ENCODE measurements around the gene ALCAM.
"Not testable (repeated sequence)": the region's sequence is repeated elsewhere in the genome, so short reads cannot be mapped to it uniquely, and the experiment has no call there.

ALCAM gene

DNA sequence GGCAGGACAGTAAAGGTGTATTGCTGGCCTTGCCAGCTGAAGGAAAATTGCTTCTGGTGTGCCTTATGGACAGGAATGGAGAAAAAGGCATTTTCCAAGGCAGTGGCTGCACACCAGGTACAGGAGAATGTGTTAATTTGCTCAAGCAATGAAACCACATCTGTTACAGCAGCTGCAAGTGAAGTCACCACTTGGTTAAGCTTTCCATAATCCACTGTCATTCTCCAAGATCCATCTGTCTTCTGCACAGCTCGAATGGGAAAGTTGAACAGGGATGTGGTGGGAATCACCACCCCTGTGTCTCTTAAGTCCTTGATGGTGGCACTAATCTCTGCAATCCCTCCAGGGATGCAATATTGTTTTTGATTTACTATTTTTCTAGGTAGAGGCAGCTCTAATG lies 236.8 kb downstream of the ALCAM start:
- DNase-seq: not testable (repeated sequence)

DNA sequence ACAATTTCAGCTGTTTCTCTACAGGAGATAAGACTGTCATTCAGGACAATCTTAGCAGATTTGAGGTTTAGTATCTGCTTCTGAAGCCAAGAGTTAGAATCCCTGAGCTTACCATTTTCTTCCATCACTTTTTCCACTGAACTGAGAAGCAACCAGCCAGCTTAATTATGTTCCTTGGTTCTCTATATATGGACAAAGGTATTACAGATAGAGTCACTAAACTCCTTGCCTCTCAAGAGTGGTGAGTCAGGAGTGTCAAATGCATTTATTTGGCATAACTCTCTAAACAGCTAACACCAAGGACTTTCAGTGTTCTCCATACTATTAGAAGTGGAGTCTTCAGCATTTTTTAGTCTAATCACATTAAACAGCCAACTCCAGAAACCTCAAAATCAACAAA lies 239.3 kb downstream of the ALCAM start:
- DNase-seq: no peak

DNA sequence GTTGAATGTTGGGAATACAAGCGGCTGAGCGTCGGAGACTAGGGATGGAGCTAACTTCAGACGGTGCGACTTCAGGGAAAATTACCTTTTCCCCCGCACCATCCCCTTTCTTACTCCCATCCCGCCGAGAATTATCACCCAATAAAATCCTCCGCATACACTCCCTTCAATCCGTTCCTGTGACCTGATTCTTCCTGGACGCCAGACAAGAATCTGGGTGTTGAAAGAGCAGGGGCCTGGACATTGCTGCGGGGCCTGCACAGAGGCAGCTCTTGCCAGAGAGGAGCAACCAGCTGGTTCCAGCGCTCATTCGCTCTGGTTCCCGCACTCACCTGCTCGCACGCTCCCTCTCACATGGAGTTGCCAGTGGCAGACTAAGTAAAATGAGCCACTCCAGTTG lies 241.9 kb downstream of the ALCAM start:
- DNase-seq: no peak

DNA sequence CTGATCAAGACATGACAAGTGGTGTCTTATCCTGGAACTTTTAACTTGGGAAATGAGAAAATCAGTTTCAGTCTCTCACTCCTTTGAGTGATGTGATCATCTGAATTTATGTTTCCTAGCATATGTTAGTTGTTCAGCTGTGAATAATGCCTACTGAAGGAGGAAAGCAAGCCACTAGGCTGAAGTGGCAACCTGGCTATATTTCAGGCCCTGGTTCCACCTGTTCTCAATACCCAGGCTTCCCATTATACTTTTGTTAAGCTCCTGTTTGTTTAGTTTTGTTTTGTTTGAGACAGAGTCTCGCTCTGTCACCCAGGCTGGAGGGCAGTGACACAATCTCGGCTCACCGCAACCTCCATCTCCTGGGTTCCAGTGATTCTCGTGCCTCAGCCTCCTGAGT lies 243.8 kb downstream of the ALCAM start:
- no peak for DNase-seq

DNA sequence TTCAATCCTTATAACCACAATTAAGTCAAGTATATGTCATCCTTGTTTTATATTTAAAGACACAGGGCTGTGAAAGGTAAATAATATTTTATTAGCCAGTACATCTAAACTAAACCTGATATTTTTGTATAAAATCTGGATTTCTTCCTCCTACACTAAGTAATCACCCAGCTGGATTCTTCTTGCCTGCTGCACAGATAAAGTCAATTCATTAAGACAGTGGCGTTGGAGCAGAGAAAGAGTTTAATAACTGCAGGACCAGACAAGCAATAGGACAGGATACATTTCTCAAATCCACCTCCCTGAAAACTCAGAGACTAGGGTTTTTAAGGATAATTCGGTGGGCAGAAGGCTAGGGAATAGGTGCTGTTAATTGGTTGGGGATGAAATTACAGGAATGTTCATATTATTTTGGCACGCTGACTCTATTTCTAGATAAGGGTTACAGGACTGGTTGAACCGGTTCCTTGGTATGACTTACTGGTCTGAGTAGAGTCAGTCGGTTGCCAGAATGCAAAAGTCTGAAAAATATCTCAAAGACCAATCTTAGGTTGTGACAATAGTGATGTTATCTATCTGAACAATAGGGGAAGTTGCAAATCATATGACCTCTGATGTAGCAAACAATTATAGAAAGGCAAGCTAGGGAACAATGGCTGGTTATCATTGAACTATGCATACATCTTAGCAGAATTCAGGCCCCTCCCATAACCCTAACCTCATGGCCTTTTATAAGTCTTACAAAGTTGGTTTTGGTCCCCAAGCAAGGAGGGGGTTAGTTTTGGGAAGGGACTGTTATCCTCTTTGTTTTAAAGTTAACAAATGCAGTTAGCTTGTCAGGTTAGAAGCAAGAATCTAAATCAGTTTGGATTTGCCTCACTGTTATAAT lies 244.8 kb downstream of the ALCAM start:
- DNase-seq: no peak

DNA sequence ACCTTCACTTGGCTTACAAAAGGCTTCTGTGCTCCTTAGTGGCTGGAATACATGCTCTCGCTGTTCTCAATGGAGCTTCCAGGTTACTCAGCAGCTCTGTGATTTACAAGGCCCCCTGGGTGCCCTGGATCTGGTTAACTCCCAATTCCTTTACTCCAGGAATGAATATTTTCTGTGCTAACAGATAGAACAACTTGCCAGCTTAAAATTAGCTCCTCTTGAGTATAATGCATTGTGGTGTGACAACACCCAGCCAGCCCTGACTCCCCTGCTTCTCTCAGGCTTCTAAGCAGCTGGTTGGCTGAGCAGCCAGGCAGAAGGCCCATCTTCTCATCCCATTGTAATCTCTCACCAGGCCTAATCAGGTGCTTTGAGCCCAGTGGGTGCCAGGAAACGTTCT lies 246.4 kb downstream of the ALCAM start:
- DNase-seq: peak; percentile 20

DNA sequence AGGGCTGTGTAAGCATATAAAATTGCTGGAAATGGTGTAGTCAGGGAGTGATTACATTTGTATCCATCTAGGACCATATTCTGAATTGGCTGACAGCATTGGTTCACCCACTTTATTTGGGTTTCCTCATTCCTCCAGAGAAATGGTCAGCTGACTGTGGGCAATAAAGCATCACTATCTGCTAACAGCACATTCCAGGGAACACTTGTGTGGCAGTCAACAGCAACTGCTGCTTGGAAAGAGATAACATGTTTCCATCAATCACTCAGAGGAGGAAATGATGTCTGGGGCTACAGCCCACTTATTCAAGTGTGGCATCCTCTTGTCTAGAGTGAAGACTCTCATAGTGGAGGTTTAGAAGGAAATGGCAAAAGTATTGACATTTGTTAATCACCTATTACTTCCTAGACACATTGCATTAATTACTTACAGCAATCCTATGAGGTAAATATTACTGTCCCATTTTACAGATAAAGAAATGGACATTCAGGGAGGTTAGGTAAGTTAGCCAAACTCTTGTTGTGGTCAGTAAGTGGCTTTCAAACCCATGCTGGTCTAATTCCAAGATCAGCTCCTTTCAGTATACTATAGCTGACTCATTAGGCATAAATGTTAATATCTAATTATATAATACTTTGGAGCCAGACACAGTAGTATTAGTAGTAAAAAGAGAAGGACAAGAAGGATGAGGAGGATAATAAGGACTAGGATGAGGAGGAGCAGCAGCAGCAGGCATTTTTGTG lies 247.8 kb downstream of the ALCAM start:
- DNase-seq: no peak

DNA sequence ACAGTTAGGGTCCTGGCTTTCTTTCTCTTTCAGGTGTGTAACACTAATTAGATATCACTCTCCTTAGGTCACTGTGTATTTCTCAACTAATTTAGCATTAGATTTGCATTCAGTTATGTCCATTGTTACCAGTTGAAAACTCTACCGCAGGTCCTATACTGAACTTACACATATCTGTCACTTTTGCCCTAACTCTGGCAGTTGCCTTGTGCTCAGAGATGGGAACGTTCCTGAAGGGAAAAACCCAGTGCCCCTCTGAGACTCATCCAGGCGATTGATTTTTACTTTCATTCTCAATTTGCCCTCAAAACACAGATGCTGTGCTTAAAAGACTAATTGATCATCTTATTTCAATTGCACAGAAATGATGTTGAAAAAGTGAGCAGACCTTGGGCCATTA lies 249.1 kb downstream of the ALCAM start:
- DNase-seq: no peak

DNA sequence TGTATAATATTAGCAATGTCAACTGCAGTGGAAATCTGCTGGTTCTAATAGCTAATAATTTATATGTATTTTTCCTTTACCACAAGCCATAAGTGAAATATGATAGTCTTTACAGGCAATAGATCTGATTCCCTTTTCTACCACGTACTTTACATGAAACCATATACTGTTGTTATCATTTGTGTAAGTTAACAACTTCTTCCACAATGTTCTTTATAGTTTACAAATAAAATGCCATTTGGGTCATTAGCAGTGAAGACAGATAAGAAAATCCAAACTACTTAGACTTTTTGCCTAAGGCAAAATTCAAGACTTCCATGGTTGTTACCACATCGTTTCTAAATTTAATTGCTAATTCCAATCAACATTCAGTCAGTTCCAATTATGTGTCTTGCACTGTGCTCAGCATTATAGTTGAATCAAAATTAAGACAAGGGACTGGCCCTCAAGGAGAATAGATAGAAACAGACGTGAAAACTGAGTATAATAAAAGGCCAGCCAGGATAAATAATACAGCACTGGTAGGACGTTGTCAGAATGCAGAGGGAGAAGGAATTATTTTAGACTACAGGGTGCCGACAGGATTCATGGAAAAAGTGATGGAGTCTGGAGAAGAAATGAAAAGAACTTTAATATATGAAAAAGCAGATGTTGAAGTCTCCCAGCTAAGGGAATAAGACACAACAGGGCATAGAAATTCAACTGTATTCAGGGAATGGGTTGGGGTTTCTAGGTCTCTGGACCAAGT lies 249.8 kb downstream of the ALCAM start:
- DNase-seq: no peak

DNA sequence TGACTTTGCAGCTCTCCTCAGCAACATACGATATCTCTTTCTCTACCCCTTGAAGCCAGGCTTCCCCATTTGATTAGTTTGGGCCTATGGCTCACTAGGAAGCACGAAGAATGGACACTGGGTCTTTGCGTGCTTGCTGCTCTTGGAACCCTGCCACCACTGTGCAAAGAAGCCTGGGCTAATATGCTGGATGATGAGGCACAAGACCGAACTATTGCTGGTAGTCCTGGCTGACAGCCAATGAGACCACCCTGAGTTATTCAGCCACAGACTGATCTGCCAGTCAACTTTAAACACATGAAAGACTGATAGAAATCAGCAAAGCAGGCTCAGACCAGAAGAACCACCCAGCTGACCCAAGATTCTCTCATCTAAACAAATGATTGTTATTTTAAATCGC lies 251.8 kb downstream of the ALCAM start:
- no peak for DNase-seq

DNA sequence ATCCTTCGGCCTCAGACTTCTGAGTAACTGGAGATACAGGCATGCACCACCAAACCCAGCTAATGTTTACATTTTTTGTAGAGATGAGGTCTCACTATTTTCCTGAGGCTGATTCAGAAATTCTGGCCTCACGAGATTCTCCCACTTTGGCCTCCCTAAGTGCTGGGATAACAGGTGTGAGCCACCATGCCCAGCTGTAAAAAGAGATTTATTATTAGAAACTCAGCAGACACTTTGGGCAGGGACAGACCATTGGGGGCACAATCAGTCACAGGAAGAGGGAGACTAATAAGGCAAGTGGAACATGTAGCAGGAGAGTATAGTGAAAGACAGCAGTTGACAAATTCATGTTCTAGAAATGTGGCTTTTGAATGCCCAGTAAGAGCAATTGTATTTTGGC lies 252.9 kb downstream of the ALCAM start:
- DNase-seq: no peak

DNA sequence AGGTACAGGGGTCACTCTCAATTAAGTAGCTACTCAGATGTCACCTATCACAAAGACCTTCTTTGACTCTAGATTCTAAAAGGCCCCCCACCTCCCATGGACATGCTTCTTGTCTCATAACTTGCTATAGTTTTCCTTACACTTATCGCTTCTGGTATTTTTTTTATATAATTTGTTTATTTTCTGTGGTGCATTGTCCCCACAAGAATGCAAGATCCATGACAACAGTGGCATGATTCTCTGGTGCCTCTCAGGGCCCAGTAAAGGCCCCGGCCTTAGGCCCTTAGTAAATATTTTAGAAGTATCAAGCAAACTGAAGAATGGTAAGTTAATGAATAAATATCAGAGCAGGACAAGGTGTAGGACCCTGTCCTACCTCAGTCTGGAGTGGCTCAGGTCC lies 253.5 kb downstream of the ALCAM start:
- no peak for DNase-seq

DNA sequence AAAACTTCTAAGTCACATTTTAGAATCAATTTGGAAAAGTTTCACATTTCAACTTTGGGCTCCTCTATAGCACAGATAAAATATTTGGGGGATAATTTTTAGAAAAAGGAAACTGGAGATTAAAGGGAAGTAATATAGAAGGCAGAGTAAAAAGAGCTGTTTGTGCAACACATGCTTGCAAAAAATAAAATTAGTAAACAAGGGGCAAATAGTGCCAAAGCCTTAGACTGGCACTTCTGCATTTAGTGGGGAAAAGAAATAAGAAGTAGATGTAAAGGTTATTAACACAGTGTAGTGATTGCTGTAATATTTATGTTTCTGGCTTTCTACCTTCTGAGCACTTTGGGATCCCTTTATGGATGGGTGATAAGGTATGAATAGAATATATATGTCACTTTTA lies 255.5 kb downstream of the ALCAM start:
- DNase-seq: no peak

All from retina (tissue), 1 donor.